Activated T-helper 17 cell treated with anti-CD3 and anti-CD28 coated beads, Interleukin-2, amount 50 U/mL, for 72 hours (primary cell): ENCODE data around the gene HEPHL1. TPM values are rescaled to one million over a fixed set of nuclear protein-coding genes. Genes with fewer than 3 reads are reported as not detected.

Experiments
- ATAC-seq: fragments of 150-1000 bp; cut with Tn5 transposase; replicated peaks from 2 replicates; pipeline ENCODE4 v1.10.0; 2021; ENCODE audit warnings: mild to moderate bottlenecking, moderate library complexity
- H3K27ac Mint-ChIP-seq: one replicate; pipeline ENCODE4 v1.8.0; 2022; ENCODE audit warnings: mixed read lengths
- H3K27me3 Mint-ChIP-seq: one replicate; pipeline ENCODE4 v1.8.0; 2022; ENCODE audit warnings: mixed read lengths
- H3K36me3 Mint-ChIP-seq: one replicate; pipeline ENCODE4 v1.8.0; 2022; ENCODE audit warnings: low read depth, mild to moderate bottlenecking, mixed read lengths
- H3K4me1 Mint-ChIP-seq: one replicate; pipeline ENCODE4 v1.8.0; 2022; ENCODE audit warnings: mixed read lengths
- H3K4me3 Mint-ChIP-seq: one replicate; pipeline ENCODE4 v1.8.0; 2022; ENCODE audit warnings: mild to moderate bottlenecking, mixed read lengths
- H3K9me3 Mint-ChIP-seq: one replicate; pipeline ENCODE4 v1.8.0; 2022; ENCODE audit warnings: mixed read lengths
- total RNA-seq, 2 donors: library from RNA; stranded (reverse); gene quantifications; one replicate each; pipeline ENCODE4 v1.2.3, GENCODE V29; 2022

The HEPHL1 gene
- total RNA-seq, 2 donors from 2014 or later = not detected

DNA sequence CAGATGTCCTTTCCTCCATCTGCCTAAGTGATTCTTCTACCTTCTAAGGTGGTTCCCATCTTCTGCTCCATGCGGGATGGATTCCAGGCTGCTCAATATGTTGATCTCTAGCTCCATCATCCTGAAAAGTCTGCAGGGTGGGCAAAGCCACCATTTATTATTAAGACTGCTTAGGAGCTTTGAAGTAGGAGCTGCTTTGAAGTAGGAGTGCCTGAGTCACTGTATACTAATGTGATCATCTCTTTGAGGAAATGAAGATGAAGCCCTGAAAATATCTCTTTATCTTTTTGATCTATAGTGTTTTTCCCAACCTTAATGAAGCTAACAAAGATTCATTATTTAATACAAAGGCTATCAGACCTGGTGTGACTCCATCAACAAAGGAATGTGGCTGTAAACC, 13.1 kb downstream of the HEPHL1 start:
- H3K9me3 Mint-ChIP-seq = no peaks in the 10 kb centered on the region
- peaks cover 3% of the 10 kb centered on the region for H3K27me3 Mint-ChIP-seq
- no peaks in the 10 kb centered on the region for H3K4me1 Mint-ChIP-seq
- no peaks in the 10 kb centered on the region for H3K36me3 Mint-ChIP-seq
- no peak overlapping the region for H3K4me3 Mint-ChIP-seq
- ATAC-seq = no peak
- H3K27ac Mint-ChIP-seq = no peak overlapping the region

DNA sequence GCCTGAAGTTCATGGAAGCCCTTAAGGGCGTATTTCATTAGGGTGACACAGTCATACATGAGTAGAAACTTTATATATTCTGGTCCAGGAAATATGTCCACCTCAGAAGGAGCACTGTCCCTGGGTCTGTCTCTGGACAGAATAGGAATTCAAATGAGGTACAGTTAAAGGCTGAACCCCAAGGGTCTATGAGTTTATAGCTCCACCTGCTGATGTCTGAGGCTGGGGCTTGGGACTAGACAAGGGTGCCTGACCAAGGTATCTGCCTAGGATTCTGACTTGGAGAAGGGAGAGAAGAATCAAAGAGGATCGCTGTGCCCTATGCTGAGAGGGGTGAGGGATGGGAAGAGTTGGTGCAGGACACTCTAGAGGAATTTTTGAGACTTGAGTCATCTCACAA, 14.9 kb downstream of the HEPHL1 start:
- Mint-ChIP-seq H3K9me3 (no peaks in the 10 kb centered on the region), H3K27ac (no peak overlapping the region), H3K4me1 (no peaks in the 10 kb centered on the region)

DNA sequence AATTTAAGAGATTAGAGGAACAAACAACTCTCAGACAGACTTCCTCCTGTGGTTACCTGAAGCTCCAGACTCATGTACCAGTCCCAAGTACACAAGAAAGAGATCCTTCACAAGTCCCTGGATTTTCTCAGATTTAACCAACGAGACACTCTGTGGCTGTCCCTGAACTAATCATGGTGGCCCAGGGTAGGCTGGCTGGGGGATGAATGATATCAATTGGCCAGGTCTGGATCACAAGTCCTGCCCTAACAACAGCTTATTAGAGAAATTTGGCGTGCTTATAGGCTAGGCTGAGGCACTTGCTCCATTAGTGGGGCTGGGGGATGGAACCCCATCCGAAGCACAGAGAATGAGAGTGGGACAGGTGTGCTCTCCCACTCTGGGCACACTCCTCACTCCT, 22.1 kb downstream of the HEPHL1 start:
- no peaks in the 10 kb centered on the region for H3K9me3 Mint-ChIP-seq
- H3K27me3 Mint-ChIP-seq = no peaks in the 10 kb centered on the region
- no peak overlapping the region for H3K4me3 Mint-ChIP-seq
- no peak for ATAC-seq
- no peaks in the 10 kb centered on the region for H3K36me3 Mint-ChIP-seq
- no peaks in the 10 kb centered on the region for H3K4me1 Mint-ChIP-seq
- H3K27ac Mint-ChIP-seq = no peak overlapping the region

More for the DNA sequence above, 14.9 kb downstream of the HEPHL1 start:
- H3K27me3 Mint-ChIP-seq = no peaks in the 10 kb centered on the region
- no peak overlapping the region for H3K4me3 Mint-ChIP-seq
- H3K36me3 Mint-ChIP-seq = no peaks in the 10 kb centered on the region
- ATAC-seq = no peak

- Mint-ChIP-seq H3K9me3 (no peaks in the 10 kb centered on the region), H3K4me3 (no peak overlapping the region), H3K27ac (no peak overlapping the region), H3K36me3 (no peaks in the 10 kb centered on the region), H3K27me3 (no peaks in the 10 kb centered on the region), H3K4me1 (no peaks in the 10 kb centered on the region)
- ATAC-seq = no peak
These were observed 25.6 kb downstream of the HEPHL1 start for GRCh38 chr11:94046796-94047195.

DNA sequence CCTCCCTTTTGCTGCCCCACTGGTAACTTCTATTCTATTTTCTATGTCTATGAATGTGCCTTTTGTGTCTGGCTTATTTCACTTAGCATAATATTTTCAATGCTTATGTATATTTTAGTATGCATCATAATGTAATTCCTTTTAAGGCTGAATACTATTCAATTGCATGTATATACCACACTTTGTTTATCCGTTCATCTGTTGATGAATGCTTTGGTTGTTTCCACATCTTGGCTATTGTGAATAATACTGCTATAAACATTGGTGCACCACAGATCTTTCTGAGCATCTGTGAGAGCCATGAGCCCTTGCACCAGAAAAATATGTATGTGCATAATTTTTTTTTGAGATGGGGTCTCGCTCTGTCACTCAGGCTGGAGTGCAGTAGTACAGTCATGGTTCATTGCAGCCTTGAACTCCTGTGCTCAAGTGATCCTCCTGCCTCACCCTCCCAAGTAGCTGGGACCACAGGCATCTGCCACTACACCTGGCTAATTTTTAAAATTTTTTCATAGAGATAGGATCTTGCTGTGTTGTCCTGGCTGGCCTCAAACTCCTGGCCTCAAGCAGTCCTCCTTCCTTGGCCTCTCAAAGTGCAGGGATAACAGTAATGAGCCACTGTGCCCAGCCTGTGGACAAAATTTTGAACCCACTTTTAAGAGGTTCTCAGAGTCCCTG, 27.0 kb downstream of the HEPHL1 start:
- H3K27me3 Mint-ChIP-seq = no peaks in the 10 kb centered on the region
- no peak for ATAC-seq
- H3K9me3 Mint-ChIP-seq = no peaks in the 10 kb centered on the region
- no peak overlapping the region for H3K4me3 Mint-ChIP-seq
- H3K27ac Mint-ChIP-seq = no peak overlapping the region
- no peaks in the 10 kb centered on the region for H3K36me3 Mint-ChIP-seq
- H3K4me1 Mint-ChIP-seq = no peaks in the 10 kb centered on the region

- Mint-ChIP-seq H3K27ac (no peak overlapping the region), H3K4me1 (no peaks in the 10 kb centered on the region), H3K27me3 (peaks cover 5% of the 10 kb centered on the region), H3K9me3 (no peaks in the 10 kb centered on the region), H3K4me3 (no peak overlapping the region), H3K36me3 (no peaks in the 10 kb centered on the region)
- ATAC-seq = no peak
These were observed 28.2 kb downstream of the HEPHL1 start for GRCh38 chr11:94049351-94049750.

DNA sequence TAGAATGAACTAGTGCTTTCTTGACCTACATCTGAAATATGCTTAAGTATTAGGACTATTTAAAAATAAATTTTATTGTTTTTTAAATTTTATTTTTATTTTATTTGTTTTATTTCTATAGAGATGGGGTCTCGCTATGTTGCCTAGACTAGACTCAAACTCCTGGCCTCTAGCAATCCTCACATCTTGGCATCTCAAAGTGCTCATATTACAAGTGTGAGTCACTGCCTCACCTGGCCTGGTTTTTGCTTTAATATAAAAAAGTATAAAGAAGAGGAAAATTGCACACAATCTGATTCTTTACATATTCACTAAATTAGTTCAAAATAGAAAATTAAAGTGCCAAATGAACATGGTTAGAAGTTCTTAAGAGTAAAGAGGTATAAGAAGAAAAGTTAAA, 37.5 kb downstream of the HEPHL1 start:
- Mint-ChIP-seq H3K4me1 (no peaks in the 10 kb centered on the region), H3K36me3 (no peaks in the 10 kb centered on the region), H3K4me3 (no peak overlapping the region), H3K27me3 (peaks cover 12% of the 10 kb centered on the region), H3K9me3 (no peaks in the 10 kb centered on the region), H3K27ac (no peak overlapping the region)
- ATAC-seq = no peak

GRCh38 chr11:94059065-94059464, 37.9 kb downstream of the HEPHL1 start:
- Mint-ChIP-seq H3K36me3 (no peaks in the 10 kb centered on the region), H3K27ac (no peak overlapping the region), H3K4me1 (no peaks in the 10 kb centered on the region), H3K9me3 (no peaks in the 10 kb centered on the region), H3K27me3 (peaks cover 8% of the 10 kb centered on the region), H3K4me3 (no peak overlapping the region)
- no peak for ATAC-seq

GRCh38 chr11:94060401-94060800, 39.2 kb downstream of the HEPHL1 start:
- Mint-ChIP-seq H3K36me3 (no peaks in the 10 kb centered on the region), H3K9me3 (no peaks in the 10 kb centered on the region), H3K27ac (no peak overlapping the region), H3K27me3 (peaks cover 7% of the 10 kb centered on the region), H3K4me1 (no peaks in the 10 kb centered on the region), H3K4me3 (no peak overlapping the region)
- ATAC-seq = no peak

GRCh38 chr11:94062360-94062759, 41.2 kb downstream of the HEPHL1 start:
- no peak for ATAC-seq
- H3K27me3 Mint-ChIP-seq = peaks cover 7% of the 10 kb centered on the region
- H3K4me1 Mint-ChIP-seq = no peaks in the 10 kb centered on the region
- no peaks in the 10 kb centered on the region for H3K36me3 Mint-ChIP-seq
- H3K27ac Mint-ChIP-seq = no peak overlapping the region
- no peaks in the 10 kb centered on the region for H3K9me3 Mint-ChIP-seq
- H3K4me3 Mint-ChIP-seq = no peak overlapping the region

DNA sequence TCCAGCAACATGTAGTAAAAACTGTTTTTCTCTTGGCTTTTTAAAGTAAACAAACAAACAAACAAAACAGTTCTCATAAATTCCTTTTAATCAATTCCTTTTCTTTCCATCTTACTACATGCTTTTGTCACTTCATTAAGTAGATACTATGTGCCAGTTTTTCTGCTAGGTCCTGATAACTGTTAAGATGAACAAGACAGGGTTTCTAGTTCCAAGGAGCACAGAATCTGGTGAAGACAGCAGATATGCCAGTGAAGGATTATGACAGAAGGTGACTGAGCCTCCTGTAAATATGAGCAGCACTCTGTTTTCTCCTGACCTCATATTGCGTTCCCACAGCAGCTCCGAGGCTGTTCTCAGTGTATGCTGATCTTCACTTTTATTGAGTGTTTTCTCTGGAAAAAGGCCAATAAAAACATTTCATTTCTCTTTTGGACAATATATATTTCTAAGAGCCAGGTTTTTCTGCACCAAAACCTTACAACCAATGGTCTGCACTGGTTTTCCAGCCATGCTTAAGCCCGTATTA, 45.8 kb downstream of the HEPHL1 start:
- no peaks in the 10 kb centered on the region for H3K4me1 Mint-ChIP-seq
- no peak overlapping the region for H3K4me3 Mint-ChIP-seq
- H3K9me3 Mint-ChIP-seq = no peaks in the 10 kb centered on the region
- H3K27me3 Mint-ChIP-seq = no peaks in the 10 kb centered on the region
- H3K36me3 Mint-ChIP-seq = no peaks in the 10 kb centered on the region
- ATAC-seq = no peak
- H3K27ac Mint-ChIP-seq = no peak overlapping the region

DNA sequence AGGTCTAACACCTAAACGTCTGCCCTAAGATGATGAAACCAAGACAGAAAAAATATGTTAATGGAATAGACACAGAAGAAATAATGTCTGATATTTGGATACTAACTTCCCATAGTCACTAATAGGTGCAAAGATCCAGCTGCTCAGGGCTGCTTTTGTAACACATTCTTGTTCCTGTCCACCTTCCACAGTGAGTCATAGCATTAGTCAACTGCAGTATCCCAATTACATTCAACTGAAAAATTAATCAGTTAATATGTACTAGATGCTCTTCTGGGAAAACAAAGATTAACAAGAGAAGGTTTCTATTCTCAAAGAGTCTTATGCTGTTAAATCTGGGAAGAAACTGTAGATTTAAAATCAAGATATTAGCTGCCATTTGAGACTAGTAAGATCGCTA, 47.6 kb downstream of the HEPHL1 start:
- Mint-ChIP-seq H3K4me1 (no peaks in the 10 kb centered on the region), H3K27me3 (no peaks in the 10 kb centered on the region), H3K36me3 (no peaks in the 10 kb centered on the region), H3K9me3 (no peaks in the 10 kb centered on the region), H3K27ac (no peak overlapping the region), H3K4me3 (no peak overlapping the region)
- ATAC-seq = no peak

DNA sequence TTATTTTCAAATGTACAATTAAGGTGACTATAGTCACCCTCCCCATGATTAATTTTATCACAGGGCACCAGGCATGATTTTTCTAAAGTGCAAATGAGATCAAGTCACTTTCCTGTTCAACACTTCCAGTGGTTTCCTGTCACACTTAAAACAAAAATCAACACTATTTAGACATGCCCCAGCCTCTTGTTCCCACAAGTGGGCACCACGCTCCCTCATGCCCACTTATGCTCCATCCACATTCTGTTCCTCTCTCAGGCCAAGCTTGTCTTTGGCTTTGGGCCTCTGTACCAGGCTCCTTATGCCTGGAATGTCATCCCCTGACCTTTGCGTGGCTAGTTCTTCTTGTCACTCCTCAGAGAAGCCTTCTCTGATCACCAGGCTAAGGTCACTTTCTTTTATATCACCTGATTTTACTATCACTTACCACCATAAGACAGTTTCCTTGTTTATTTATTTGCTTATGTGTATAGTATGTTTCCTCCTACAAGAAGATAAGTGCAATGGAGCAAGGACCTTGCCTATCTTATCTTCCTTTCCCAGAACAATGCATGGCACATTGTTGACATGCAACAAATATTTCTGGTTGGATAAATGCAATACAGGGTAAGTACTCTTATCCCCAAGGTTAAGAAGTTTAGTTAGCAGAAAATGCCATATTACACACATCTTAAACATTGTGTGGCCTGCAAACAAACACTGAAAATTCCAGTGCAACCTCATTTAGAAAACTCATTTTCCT, 56.6 kb downstream of the HEPHL1 start:
- ATAC-seq = no peak
- H3K36me3 Mint-ChIP-seq = no peaks in the 10 kb centered on the region
- H3K4me3 Mint-ChIP-seq = no peak overlapping the region
- no peak overlapping the region for H3K27ac Mint-ChIP-seq
- H3K9me3 Mint-ChIP-seq = no peaks in the 10 kb centered on the region
- H3K27me3 Mint-ChIP-seq = peaks cover 23% of the 10 kb centered on the region
- H3K4me1 Mint-ChIP-seq = no peaks in the 10 kb centered on the region

- no peak for ATAC-seq
- Mint-ChIP-seq H3K9me3 (no peaks in the 10 kb centered on the region), H3K4me3 (no peak overlapping the region), H3K27me3 (peaks cover 26% of the 10 kb centered on the region), H3K4me1 (no peaks in the 10 kb centered on the region), H3K36me3 (no peaks in the 10 kb centered on the region), H3K27ac (no peak overlapping the region)
These were observed 63.0 kb downstream of the HEPHL1 start for GRCh38 chr11:94084164-94084563.

DNA sequence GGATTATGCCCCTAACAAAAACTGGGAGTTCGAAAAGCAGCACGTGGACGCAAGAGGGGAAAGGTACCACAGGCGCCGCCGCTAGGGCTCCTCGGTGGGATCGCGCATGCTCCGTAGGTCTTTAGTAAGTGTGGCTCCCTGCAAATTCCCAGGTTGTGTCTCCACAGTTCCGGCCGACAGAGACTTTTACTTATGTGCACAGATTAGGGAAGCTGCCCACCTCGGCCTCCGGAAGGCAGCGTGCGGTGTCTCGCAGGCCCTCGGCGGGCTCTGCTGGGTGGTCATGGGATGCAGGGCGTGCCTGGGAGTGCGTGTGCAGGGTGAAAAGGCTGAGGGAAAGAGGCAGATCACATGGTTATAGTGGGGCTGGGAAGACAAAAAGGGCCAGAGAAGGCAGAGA, 67.8 kb downstream of the HEPHL1 start:
- no peak for ATAC-seq
- Mint-ChIP-seq H3K4me1 (no peaks in the 10 kb centered on the region), H3K4me3 (no peak overlapping the region), H3K9me3 (peaks cover 4% of the 10 kb centered on the region), H3K27me3 (peaks cover 8% of the 10 kb centered on the region), H3K27ac (no peak overlapping the region), H3K36me3 (no peaks in the 10 kb centered on the region)
